Suppressor macrophage (primary cell): ENCODE data around the gene SCYGR7.

ENCODE experiments used
- DNase-seq, 4 experiments: peaks; one replicate each; pipeline ENCODE4 v3.0.0-alpha.2; 2020 to 2022

Gene SCYGR7

GRCh38 chr2:227759411-227760118 lies 31.4 kb downstream of the SCYGR7 start:
- no peak for DNase-seq

GRCh38 chr2:227761740-227762476 lies 33.8 kb downstream of the SCYGR7 start:
- DNase-seq, result no peak

- DNase-seq, result no peak
Measured at GRCh38 chr2:227765788-227766372, 37.7 kb downstream of the SCYGR7 start.

GRCh38 chr2:227766373-227766883 lies 38.3 kb downstream of the SCYGR7 start:
- peak; percentile 65 to 82 (median 80) for DNase-seq

- DNase-seq, result no peak
Measured at GRCh38 chr2:227767830-227768229, 39.7 kb downstream of the SCYGR7 start.

- DNase-seq, result no peak
Measured at GRCh38 chr2:227772197-227772661, 44.1 kb downstream of the SCYGR7 start.

- no peak for DNase-seq
Measured at GRCh38 chr2:227772932-227773331, 44.8 kb downstream of the SCYGR7 start.

GRCh38 chr2:227774011-227774624 lies 46.0 kb downstream of the SCYGR7 start:
- DNase-seq, result peak; percentile 22 to 60 (median 38)

GRCh38 chr2:227774895-227775842 lies 47.0 kb downstream of the SCYGR7 start:
- DNase-seq, result no peak
